Ishikawa (cell line): ENCODE measurements around the gene TREH.

Source experiments
- CEBPB ChIP-seq: IDR thresholded peaks from 2 replicates; pipeline ENCODE4 v1.6.1; 2012
- CREB1 ChIP-seq: IDR thresholded peaks from 2 replicates; pipeline ENCODE4 v1.6.1; 2012; ENCODE audit warnings: low read depth
- EGR1 ChIP-seq: IDR thresholded peaks from 2 replicates; pipeline ENCODE4 v1.6.1; 2012
- EP300 ChIP-seq: IDR thresholded peaks from 2 replicates; pipeline ENCODE4 v1.6.1; 2012; ENCODE audit warnings: borderline replicate concordance
- FOXM1 ChIP-seq: IDR thresholded peaks from 2 replicates; pipeline ENCODE4 v1.6.1; 2012; ENCODE audit warnings: low read depth, borderline replicate concordance
- NFIC ChIP-seq: IDR thresholded peaks from 2 replicates; pipeline ENCODE4 v1.6.1; 2012
- RAD21 ChIP-seq: IDR thresholded peaks from 2 replicates; pipeline ENCODE4 v1.6.1; 2012; ENCODE audit warnings: low read depth
- TAF1 ChIP-seq: IDR thresholded peaks from 2 replicates; pipeline ENCODE4 v1.6.1; 2012; ENCODE audit warnings: low read depth, mild to moderate bottlenecking
- TCF12 ChIP-seq: IDR thresholded peaks from 2 replicates; pipeline ENCODE4 v1.6.1; 2012; ENCODE audit warnings: low read depth
- TEAD4 ChIP-seq: IDR thresholded peaks from 2 replicates; pipeline ENCODE4 v1.6.1; 2012
- YY1 ChIP-seq: IDR thresholded peaks from 2 replicates; pipeline ENCODE4 v1.6.1; 2012; ENCODE audit warnings: low read depth
- ZBTB7A ChIP-seq: IDR thresholded peaks from 2 replicates; pipeline ENCODE4 v1.6.1; 2012; ENCODE audit warnings: low read depth
- TF ChIP-seq, protein P1 (sequence below): IDR thresholded peaks from 2 replicates; pipeline ENCODE4 v1.6.1; 2012; ENCODE audit warnings: low read depth, mild to moderate bottlenecking
- TF ChIP-seq, protein P2 (sequence below): IDR thresholded peaks from 2 replicates; pipeline ENCODE4 v1.6.1; 2012
- TF ChIP-seq, protein P3 (sequence below): IDR thresholded peaks from 2 replicates; pipeline ENCODE4 v1.6.1; 2012

TREH gene

DNA sequence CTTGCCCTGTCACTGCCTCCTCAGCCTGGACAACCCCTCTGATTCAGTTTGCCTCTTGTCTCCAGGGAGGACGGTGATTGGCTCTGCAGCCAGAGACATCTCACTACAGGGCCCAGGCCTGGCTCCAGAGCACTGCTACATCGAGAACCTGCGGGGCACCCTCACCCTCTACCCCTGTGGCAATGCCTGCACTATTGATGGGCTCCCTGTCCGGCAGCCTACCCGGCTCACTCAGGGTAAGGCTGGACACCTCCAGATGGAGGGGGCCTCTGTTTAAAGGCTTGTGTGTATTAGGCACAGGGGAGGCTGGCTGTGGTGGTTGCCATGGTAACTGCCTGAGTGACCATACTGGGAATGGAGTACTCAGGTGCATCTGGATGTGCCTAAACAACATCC lies 63.5 kb downstream of the TREH start:
- no peak for TF ChIP-seq EP300
- TF ChIP-seq ZBTB7A, result no peak
- TF ChIP-seq, protein P1, sequence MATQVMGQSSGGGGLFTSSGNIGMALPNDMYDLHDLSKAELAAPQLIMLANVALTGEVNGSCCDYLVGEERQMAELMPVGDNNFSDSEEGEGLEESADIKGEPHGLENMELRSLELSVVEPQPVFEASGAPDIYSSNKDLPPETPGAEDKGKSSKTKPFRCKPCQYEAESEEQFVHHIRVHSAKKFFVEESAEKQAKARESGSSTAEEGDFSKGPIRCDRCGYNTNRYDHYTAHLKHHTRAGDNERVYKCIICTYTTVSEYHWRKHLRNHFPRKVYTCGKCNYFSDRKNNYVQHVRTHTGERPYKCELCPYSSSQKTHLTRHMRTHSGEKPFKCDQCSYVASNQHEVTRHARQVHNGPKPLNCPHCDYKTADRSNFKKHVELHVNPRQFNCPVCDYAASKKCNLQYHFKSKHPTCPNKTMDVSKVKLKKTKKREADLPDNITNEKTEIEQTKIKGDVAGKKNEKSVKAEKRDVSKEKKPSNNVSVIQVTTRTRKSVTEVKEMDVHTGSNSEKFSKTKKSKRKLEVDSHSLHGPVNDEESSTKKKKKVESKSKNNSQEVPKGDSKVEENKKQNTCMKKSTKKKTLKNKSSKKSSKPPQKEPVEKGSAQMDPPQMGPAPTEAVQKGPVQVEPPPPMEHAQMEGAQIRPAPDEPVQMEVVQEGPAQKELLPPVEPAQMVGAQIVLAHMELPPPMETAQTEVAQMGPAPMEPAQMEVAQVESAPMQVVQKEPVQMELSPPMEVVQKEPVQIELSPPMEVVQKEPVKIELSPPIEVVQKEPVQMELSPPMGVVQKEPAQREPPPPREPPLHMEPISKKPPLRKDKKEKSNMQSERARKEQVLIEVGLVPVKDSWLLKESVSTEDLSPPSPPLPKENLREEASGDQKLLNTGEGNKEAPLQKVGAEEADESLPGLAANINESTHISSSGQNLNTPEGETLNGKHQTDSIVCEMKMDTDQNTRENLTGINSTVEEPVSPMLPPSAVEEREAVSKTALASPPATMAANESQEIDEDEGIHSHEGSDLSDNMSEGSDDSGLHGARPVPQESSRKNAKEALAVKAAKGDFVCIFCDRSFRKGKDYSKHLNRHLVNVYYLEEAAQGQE, result no peak
- TF ChIP-seq EGR1, result no peak
- no peak for TF ChIP-seq CEBPB
- TF ChIP-seq NFIC, result no peak
- TF ChIP-seq TCF12, result no peak
- TF ChIP-seq YY1, result no peak
- TF ChIP-seq CREB1, result no peak
- no peak for TF ChIP-seq TEAD4
- TF ChIP-seq RAD21, result no peak
- TF ChIP-seq, protein P2, sequence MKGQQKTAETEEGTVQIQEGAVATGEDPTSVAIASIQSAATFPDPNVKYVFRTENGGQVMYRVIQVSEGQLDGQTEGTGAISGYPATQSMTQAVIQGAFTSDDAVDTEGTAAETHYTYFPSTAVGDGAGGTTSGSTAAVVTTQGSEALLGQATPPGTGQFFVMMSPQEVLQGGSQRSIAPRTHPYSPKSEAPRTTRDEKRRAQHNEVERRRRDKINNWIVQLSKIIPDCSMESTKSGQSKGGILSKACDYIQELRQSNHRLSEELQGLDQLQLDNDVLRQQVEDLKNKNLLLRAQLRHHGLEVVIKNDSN, result no peak
- no peak for TF ChIP-seq FOXM1

DNA sequence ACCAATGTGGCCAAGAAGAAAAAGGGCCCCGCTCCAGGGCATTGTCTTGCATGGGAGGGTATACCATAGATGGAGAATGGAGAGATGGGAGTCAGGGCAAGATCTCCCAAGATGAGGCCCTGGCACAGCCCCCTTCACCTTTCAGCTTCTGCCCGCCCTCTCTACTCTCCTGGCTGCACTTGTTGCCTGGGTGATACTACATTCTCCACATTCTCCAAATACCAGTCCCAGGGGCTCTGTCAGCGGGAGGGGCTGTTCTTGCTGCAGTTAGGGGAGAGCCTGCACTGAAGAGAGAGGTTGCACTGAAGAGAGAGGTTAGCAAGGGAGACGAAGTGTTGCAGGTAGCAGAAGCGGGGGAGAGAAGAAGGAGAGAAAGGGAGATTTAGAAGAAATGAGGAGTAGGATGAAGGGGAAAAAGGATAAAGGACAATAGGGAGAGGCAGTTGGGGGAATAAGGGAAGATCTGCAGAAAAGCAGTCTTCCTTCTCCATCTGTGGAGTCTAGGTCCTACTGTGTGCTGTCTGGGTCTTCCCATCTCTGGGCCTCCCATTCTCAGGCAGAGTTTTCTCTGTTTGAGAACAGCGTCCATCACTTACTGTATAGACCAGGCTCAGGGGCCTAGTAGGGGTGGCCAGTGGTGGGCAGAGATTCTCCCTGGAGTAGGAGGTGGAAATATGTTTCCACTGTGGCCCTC lies 64.0 kb downstream of the TREH start:
- no peak for TF ChIP-seq FOXM1
- no peak for TF ChIP-seq TCF12
- no peak for TF ChIP-seq NFIC
- TF ChIP-seq ZBTB7A, result peak; percentile 69; the same call in 1 of the 2 replicates
- no peak for TF ChIP-seq TAF1
- TF ChIP-seq, protein P2, result no peak
- TF ChIP-seq RAD21, result no peak
- TF ChIP-seq TEAD4, result peak; percentile 100
- TF ChIP-seq YY1, result no peak
- no peak for TF ChIP-seq CREB1
- TF ChIP-seq EGR1, result no peak
- TF ChIP-seq CEBPB, result no peak
- TF ChIP-seq, protein P1, result no peak
- TF ChIP-seq, protein P3, sequence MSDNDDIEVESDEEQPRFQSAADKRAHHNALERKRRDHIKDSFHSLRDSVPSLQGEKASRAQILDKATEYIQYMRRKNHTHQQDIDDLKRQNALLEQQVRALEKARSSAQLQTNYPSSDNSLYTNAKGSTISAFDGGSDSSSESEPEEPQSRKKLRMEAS, result no peak
- no peak for TF ChIP-seq EP300

DNA sequence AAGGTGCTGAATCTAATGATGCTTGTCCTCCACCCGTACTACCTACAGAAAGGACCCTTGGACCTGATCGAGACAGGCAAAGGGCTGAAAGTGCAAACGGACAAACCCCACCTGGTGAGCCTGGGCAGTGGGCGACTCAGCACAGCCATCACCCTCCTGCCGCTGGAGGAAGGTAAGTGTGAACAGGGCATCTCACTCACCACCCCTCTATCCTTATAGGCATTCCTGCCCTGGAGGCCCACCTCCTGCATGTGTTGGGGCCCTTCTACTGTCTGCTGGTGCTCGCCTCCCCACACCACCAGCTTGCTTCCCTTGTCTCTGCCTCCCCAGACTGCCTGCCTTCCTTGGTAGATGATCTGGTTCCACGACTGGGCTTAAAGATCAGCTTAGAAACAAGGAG lies 64.9 kb downstream of the TREH start:
- TF ChIP-seq FOXM1 (no peak), ZBTB7A (no peak), EGR1 (no peak), EP300 (no peak), NFIC (no peak), RAD21 (no peak), TEAD4 (no peak), CEBPB (no peak), CREB1 (no peak), TCF12 (no peak), TAF1 (no peak), YY1 (no peak)
- TF ChIP-seq, protein P1, result no peak
- TF ChIP-seq, protein P3, result no peak
- TF ChIP-seq, protein P2, result no peak

DNA sequence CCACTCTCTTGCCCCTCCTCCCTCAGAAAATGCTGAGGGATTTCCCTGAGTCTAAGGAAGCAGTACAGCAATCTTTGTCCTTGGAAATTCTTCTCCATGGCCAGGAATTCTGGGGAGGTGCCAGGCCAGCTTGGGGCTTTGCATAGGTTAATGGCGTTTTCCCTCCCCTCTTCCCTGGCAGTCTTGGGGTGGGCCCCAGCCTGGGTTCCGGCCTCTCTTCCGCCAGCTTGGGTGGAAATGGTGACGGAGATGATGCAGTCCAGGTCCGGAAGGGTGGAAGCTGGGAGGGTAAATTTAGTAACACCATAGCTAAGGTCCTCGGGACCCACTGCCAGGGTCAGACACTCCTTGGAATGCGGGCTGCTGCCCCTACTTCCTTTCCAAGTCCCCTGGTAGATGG lies 67.1 kb downstream of the TREH start:
- TF ChIP-seq, protein P1, result no peak
- TF ChIP-seq CEBPB (no peak), RAD21 (no peak)
